Measurements from ENCODE around the gene TBCD. TPM values are rescaled to one million over a fixed set of nuclear protein-coding genes. Genes with fewer than 3 reads are reported as not detected.

Gene TBCD
- total RNA-seq, 1 experiment from 2014 or later = 129 TPM

- Mint-ChIP-seq H3K27me3 (ENCODE audit: low read depth) (no peaks in the 10 kb centered on the region; the same call in 1 of the 2 replicates), H3K27ac (peak overlapping the region; percentile 28 to 90 (median 68); a peak in 2 of 7 replicates), H3K4me1 (peaks cover 6 to 28% of the 10 kb centered on the region in 2 experiments)
Observed at GRCh38 chr17:82865274-82865673, 113.4 kb downstream of the TBCD start.

More at GRCh38 chr17:82865274-82865673, 113.4 kb downstream of the TBCD start:
- H4K91ac ChIP-seq (ENCODE audit: insufficient read length, low read depth, low read length) = no peak overlapping the region
- H2BK15ac ChIP-seq (ENCODE audit: low read depth, low read length) = no peak overlapping the region
- DNase-seq = no peak
- no peak overlapping the region for H2BK5ac ChIP-seq (ENCODE audit: insufficient read length, low read length)
- H3K79me1 ChIP-seq (ENCODE audit: insufficient read depth, low read depth, low read length, poor library complexity, severe bottlenecking) = peaks cover 3% of the 10 kb centered on the region
- H3K56ac ChIP-seq (ENCODE audit: insufficient read length, low read depth, low read length) = no peak overlapping the region
- WGBS (ENCODE audit: extremely low coverage, insufficient read length, low lambda C conversion rate) = no CpG with 5 or more reads among the region's 23 CpGs
- no peaks in the 10 kb centered on the region for H4K20me1 ChIP-seq (ENCODE audit: control insufficient read depth, insufficient read depth, insufficient read length)
- H2BK12ac ChIP-seq (ENCODE audit: insufficient read length, low read depth, low read length) = no peak overlapping the region
- H3K9ac ChIP-seq (ENCODE audit: extremely low read depth, insufficient read length, low read length) = no peak overlapping the region
- peaks cover 3% of the 10 kb centered on the region for H3K23me2 ChIP-seq (ENCODE audit: insufficient read length, low read depth, low read length, poor library complexity, severe bottlenecking)
- no peak overlapping the region for H2BK120ac ChIP-seq (ENCODE audit: low read depth, low read length, poor library complexity, severe bottlenecking)
- no peak overlapping the region for H2AK5ac ChIP-seq (ENCODE audit: insufficient read length, low read length)
- H3K18ac ChIP-seq (ENCODE audit: insufficient read length, low read depth, low read length) = no peak overlapping the region
- TF ChIP-seq CTCF (conservative IDR thresholded peaks at IDR 0.05) = no peak
- no peak overlapping the region for H4K8ac ChIP-seq (replicated peaks; ENCODE audit: insufficient read length, low read depth, low read length)
- no peak overlapping the region for H2BK20ac ChIP-seq (ENCODE audit: low read depth, low read length, poor library complexity, severe bottlenecking)
- H3K27ac ChIP-seq (ENCODE audit: insufficient read length, low read depth, low read length) = no peak overlapping the region
- Mint-ChIP-seq H3K36me3 (ENCODE audit: insufficient read depth in 1 of 3, low read depth in 3 of 3) (peaks cover 3 to 11% (median 6%) of the 10 kb centered on the region in 3 experiments; a peak in 6 of 7 replicates), H3K4me3 (no peak overlapping the region), H3K9me3 (no peaks in the 10 kb centered on the region)
- no peak overlapping the region; the same call in 1 of the 2 replicates for H3K14ac ChIP-seq (ENCODE audit: insufficient read depth, low read length)
- no peaks in the 10 kb centered on the region for H3K27me3 ChIP-seq (ENCODE audit: insufficient read depth, low read length)
- H3K4ac ChIP-seq (ENCODE audit: low read depth, low read length) = no peak overlapping the region
- no peaks in the 10 kb centered on the region for H3K9me3 ChIP-seq (ENCODE audit: control insufficient read depth, low read depth, low read length)
- H2AFZ ChIP-seq (ENCODE audit: low read length) = no peak overlapping the region
- H3K23ac ChIP-seq (ENCODE audit: insufficient read length, low read depth, low read length) = no peak overlapping the region
- H3K4me1 ChIP-seq (ENCODE audit: insufficient read depth, low read length) = no peaks in the 10 kb centered on the region
- H3K79me2 ChIP-seq (ENCODE audit: insufficient read depth, low read length) = no peaks in the 10 kb centered on the region; the same call in 1 of the 2 replicates
- no peak overlapping the region for H4K5ac ChIP-seq (ENCODE audit: insufficient read length, low read depth, low read length)
- no peak overlapping the region for H3T11ph ChIP-seq (ENCODE audit: low read length)
- H3K4me2 ChIP-seq (ENCODE audit: insufficient read depth, insufficient read length, low read length) = no peak overlapping the region
